Prostate gland (tissue), 2 donors: Measurements from ENCODE around the gene C1QL1.

ENCODE experiments used
- CTCF ChIP-seq, 4 experiments: fragments of 200-600 bp in 2 of 4; fragments of 450-650 bp in 2 of 4; sonication (generic) in 2 of 4; IDR thresholded peaks; 1 replicate in 3 of 4; 2 replicates in 1 of 4; pipeline ENCODE4 v1.5.1; 2016 to 2019; ENCODE audit warnings: antibody characterized with exemption in 4 of 4, mild to moderate bottlenecking in 2 of 4, moderate library complexity in 2 of 4
- POLR2AphosphoS5 ChIP-seq: sonication (generic); formaldehyde crosslinking; IDR thresholded peaks from one replicate; pipeline ENCODE4 v1.6.1; 2017; ENCODE audit warnings: antibody characterized with exemption

DNA sequence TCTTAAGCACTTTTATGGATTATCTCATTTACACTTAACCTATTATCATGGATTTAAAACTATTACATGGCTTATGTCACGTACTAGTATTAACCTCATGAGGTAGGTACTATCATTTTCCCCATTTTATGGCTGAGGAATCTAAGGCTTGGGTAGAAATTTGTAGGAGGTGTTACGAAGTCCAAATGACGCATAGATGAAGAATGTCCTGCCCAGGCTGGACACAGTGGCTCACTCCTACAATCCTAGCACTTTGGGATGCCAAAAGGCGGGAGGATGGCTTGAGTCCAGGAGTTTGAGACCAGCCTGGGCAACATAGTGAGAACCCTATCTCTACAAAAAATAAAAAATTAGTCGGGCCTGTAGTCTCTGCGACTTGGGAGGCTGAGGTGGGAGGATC lies 4.8 kb upstream of the C1QL1 start:
- TF ChIP-seq CTCF (IDR thresholded peaks at IDR 0.05) = no peak
- TF ChIP-seq POLR2AphosphoS5 = no peak
